HL-60 (cell line): ENCODE data around the gene ATXN7L1.

Experiments used
- GABPA ChIP-seq: IDR thresholded peaks from 2 replicates; pipeline ENCODE4 v1.6.1; 2012; ENCODE audit warnings: low read depth
- POLR2AphosphoS5 ChIP-seq: IDR thresholded peaks from 2 replicates; pipeline ENCODE4 v1.6.1; 2012; ENCODE audit warnings: low read depth
- SPI1 ChIP-seq: IDR thresholded peaks from 2 replicates; pipeline ENCODE4 v1.6.1; 2012; ENCODE audit warnings: low read depth, mild to moderate bottlenecking, borderline replicate concordance
- TF ChIP-seq, protein P1 (sequence below): IDR thresholded peaks from 2 replicates; pipeline ENCODE4 v1.6.1; 2012; ENCODE audit warnings: low read depth; ENCODE audit not compliant: insufficient replicate concordance
- TF ChIP-seq, protein P2 (sequence below): IDR thresholded peaks from one replicate; pipeline ENCODE4 v1.5.1; 2011; ENCODE audit warnings: low read length, control low read depth, inconsistent platforms; ENCODE audit not compliant: insufficient read depth

DNA sequence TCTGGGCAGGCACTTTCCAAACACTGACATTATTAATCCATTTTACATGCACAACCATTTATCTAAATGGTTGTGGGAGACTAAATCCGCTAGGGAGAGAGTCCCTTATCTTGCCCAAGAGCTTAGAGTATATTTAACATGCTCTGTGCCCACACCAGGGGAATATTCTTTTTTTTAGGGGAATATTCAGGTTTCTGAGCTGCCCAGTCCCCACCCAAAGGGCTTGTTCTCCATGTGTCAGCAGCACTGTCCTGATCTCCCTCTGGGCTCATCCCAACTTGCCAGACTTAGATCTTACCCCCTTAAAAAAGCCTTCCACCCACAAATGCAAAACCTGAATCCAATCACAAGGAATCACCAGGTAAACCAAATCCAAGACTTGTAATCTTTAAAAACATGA, 132.1 kb downstream of the ATXN7L1 start:
- TF ChIP-seq POLR2AphosphoS5 (no peak), SPI1 (no peak), GABPA (no peak)
- TF ChIP-seq, protein P1, sequence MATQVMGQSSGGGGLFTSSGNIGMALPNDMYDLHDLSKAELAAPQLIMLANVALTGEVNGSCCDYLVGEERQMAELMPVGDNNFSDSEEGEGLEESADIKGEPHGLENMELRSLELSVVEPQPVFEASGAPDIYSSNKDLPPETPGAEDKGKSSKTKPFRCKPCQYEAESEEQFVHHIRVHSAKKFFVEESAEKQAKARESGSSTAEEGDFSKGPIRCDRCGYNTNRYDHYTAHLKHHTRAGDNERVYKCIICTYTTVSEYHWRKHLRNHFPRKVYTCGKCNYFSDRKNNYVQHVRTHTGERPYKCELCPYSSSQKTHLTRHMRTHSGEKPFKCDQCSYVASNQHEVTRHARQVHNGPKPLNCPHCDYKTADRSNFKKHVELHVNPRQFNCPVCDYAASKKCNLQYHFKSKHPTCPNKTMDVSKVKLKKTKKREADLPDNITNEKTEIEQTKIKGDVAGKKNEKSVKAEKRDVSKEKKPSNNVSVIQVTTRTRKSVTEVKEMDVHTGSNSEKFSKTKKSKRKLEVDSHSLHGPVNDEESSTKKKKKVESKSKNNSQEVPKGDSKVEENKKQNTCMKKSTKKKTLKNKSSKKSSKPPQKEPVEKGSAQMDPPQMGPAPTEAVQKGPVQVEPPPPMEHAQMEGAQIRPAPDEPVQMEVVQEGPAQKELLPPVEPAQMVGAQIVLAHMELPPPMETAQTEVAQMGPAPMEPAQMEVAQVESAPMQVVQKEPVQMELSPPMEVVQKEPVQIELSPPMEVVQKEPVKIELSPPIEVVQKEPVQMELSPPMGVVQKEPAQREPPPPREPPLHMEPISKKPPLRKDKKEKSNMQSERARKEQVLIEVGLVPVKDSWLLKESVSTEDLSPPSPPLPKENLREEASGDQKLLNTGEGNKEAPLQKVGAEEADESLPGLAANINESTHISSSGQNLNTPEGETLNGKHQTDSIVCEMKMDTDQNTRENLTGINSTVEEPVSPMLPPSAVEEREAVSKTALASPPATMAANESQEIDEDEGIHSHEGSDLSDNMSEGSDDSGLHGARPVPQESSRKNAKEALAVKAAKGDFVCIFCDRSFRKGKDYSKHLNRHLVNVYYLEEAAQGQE: no peak
- TF ChIP-seq, protein P2, sequence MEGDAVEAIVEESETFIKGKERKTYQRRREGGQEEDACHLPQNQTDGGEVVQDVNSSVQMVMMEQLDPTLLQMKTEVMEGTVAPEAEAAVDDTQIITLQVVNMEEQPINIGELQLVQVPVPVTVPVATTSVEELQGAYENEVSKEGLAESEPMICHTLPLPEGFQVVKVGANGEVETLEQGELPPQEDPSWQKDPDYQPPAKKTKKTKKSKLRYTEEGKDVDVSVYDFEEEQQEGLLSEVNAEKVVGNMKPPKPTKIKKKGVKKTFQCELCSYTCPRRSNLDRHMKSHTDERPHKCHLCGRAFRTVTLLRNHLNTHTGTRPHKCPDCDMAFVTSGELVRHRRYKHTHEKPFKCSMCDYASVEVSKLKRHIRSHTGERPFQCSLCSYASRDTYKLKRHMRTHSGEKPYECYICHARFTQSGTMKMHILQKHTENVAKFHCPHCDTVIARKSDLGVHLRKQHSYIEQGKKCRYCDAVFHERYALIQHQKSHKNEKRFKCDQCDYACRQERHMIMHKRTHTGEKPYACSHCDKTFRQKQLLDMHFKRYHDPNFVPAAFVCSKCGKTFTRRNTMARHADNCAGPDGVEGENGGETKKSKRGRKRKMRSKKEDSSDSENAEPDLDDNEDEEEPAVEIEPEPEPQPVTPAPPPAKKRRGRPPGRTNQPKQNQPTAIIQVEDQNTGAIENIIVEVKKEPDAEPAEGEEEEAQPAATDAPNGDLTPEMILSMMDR: no peak
